CD14-positive monocyte (primary cell): Measurements from ENCODE around the gene AFDN. TPM values are rescaled to one million over a fixed set of nuclear protein-coding genes. Genes with fewer than 3 reads are reported as not detected.

Experiments used
- DNase-seq, 3 donors: peaks; one replicate each; pipeline ENCODE4 v3.0.0-alpha.2; 2011 to 2022
- H2AFZ ChIP-seq: 2 replicates; pipeline ENCODE4 v1.6.0; 2012; ENCODE audit warnings: mild to moderate bottlenecking, low read depth, low read length, inconsistent platforms; ENCODE audit not compliant: insufficient read depth, poor library complexity, severe bottlenecking
- H3K27ac ChIP-seq, 2 donors: 1 replicate in 1 of 2; 2 replicates in 1 of 2; pipeline ENCODE4 v1.5.1; 2012 to 2013; ENCODE audit warnings: low read length in 2 of 2, control low read depth in 1 of 2, inconsistent platforms in 1 of 2, low read depth in 1 of 2, mild to moderate bottlenecking in 1 of 2
- H3K27me3 ChIP-seq, 2 donors: one replicate each; pipeline versions ENCODE4 v1.6.0 to v1.6.1; 2011 to 2013; ENCODE audit warnings: low read length in 2 of 2; ENCODE audit not compliant: control insufficient read depth in 2 of 2, insufficient read depth in 2 of 2
- H3K36me3 ChIP-seq, 2 donors: replicated peaks in 1 of 2; 1 replicate in 1 of 2; 2 replicates in 1 of 2; pipeline versions ENCODE4 v1.5.1 to v1.6.1; 2012 to 2013; ENCODE audit warnings: low read length in 2 of 2, control low read depth in 1 of 2, inconsistent platforms in 1 of 2, mild to moderate bottlenecking in 1 of 2; ENCODE audit not compliant: insufficient read depth in 2 of 2, control insufficient read depth in 1 of 2
- H3K4me1 ChIP-seq, 2 donors: 1 replicate in 1 of 2; 2 replicates in 1 of 2; pipeline versions ENCODE4 v1.5.1 to v1.6.1; 2012 to 2013; ENCODE audit warnings: low read length in 2 of 2, control low read depth in 1 of 2, inconsistent platforms in 1 of 2, mild to moderate bottlenecking in 1 of 2, moderate library complexity in 1 of 2; ENCODE audit not compliant: insufficient read depth in 2 of 2, control insufficient read depth in 1 of 2
- H3K4me2 ChIP-seq: replicated peaks from 2 replicates; pipeline ENCODE3; 2012; ENCODE audit warnings: low read length, moderate library complexity, mild to moderate bottlenecking; ENCODE audit not compliant: poor library complexity, severe bottlenecking; ENCODE audit errors: extremely low read depth
- H3K4me3 ChIP-seq, 3 experiments: fragments of 200-600 bp in 1 of 3; sonication (generic) in 1 of 3; replicated peaks in 1 of 3; 1 replicate in 2 of 3; 2 replicates in 1 of 3; pipeline ENCODE4 v1.5.1; 2011 to 2013; ENCODE audit warnings: low read length in 3 of 3, mild to moderate bottlenecking in 3 of 3, control low read depth in 2 of 3, low read depth in 2 of 3, inconsistent platforms in 1 of 3, moderate library complexity in 1 of 3
- H3K79me2 ChIP-seq: 2 replicates; pipeline ENCODE4 v1.6.0; 2012; ENCODE audit warnings: mild to moderate bottlenecking, control low read depth, inconsistent platforms, low read length, moderate library complexity; ENCODE audit not compliant: insufficient read depth
- H3K9ac ChIP-seq: 2 replicates; pipeline ENCODE4 v1.6.0; 2017; ENCODE audit warnings: low read length, mild to moderate bottlenecking; ENCODE audit not compliant: insufficient read depth, poor library complexity, severe bottlenecking
- H3K9me3 ChIP-seq, 2 donors: replicated peaks in 1 of 2; 1 replicate in 1 of 2; 2 replicates in 1 of 2; pipeline versions ENCODE4 v1.5.1 to v1.6.1; 2012 to 2013; ENCODE audit warnings: low read length in 2 of 2, control low read depth in 1 of 2; ENCODE audit not compliant: control insufficient read depth in 1 of 2, insufficient read depth in 1 of 2
- H4K20me1 ChIP-seq: 2 replicates; pipeline ENCODE4 v1.6.0; 2012; ENCODE audit warnings: mild to moderate bottlenecking, low read length, control low read depth, moderate library complexity; ENCODE audit not compliant: insufficient read depth
- H3K27ac Mint-ChIP-seq, 7 donors: one replicate each; pipeline ENCODE4 v1.8.0; 2020; ENCODE audit warnings: mild to moderate bottlenecking in 7 of 7, mixed read lengths in 7 of 7, moderate library complexity in 6 of 7, inconsistent platforms in 2 of 7
- H3K27me3 Mint-ChIP-seq, 3 donors: one replicate each; pipeline ENCODE4 v1.8.0; 2021 to 2022; ENCODE audit warnings: low read depth in 3 of 3, mild to moderate bottlenecking in 3 of 3, mixed read lengths in 3 of 3, moderate library complexity in 3 of 3, inconsistent platforms in 1 of 3
- H3K36me3 Mint-ChIP-seq, 2 donors: one replicate each; pipeline ENCODE4 v1.8.0; 2020; ENCODE audit warnings: mixed read lengths in 2 of 2, inconsistent platforms in 1 of 2, mild to moderate bottlenecking in 1 of 2
- H3K4me1 Mint-ChIP-seq: one replicate; pipeline ENCODE4 v1.8.0; 2020; ENCODE audit warnings: mild to moderate bottlenecking, mixed read lengths
- H3K4me3 Mint-ChIP-seq, 2 donors: one replicate each; pipeline ENCODE4 v1.8.0; 2020; ENCODE audit warnings: mild to moderate bottlenecking in 2 of 2, mixed read lengths in 2 of 2, moderate library complexity in 1 of 2
- H3K9me3 Mint-ChIP-seq, 7 donors: one replicate each; pipeline ENCODE4 v1.8.0; 2020 to 2022; ENCODE audit warnings: mixed read lengths in 7 of 7, mild to moderate bottlenecking in 6 of 7, moderate library complexity in 6 of 7, inconsistent platforms in 2 of 7
- WGBS: methylation state at CpG from one replicate; pipeline ENCODE4 v1.1.5; 2013; ENCODE audit warnings: missing lambda C conversion rate; ENCODE audit not compliant: insufficient coverage; 5-methylcytosine and 5-hydroxymethylcytosine counted together
- intact Hi-C, 2 donors: fragments of 100-400 bp; cut with micrococcal nuclease; formaldehyde crosslinking; loops; one replicate each; pipeline versions ENCODE4 v1.15.0 to v1.15.1; 2023
- polyA plus RNA-seq, 3 donors: library from polyadenylated mRNA; depleted of rRNA in 1 of 3; unstranded in 2 of 3; stranded (reverse) in 1 of 3; fragments of 300-500 nt in 2 of 3; fragments of >200 nt in 1 of 3; fragmentation: Illumina TruSeq in 2 of 3; gene quantifications; 1 replicate in 2 of 3; 2 replicates in 1 of 3; pipeline ENCODE4 v1.2.3, GENCODE V29; 2012 to 2021
- TF ChIP-seq, protein P1 (sequence below): fragments of 200-600 bp; IDR thresholded peaks from one replicate; pipeline ENCODE4 v1.8.0; 2022; ENCODE audit warnings: antibody characterized with exemption, mild to moderate bottlenecking

The AFDN gene
- polyA plus RNA-seq, 3 donors: 0.03 to 1.5 TPM; not detected in 1

DNA sequence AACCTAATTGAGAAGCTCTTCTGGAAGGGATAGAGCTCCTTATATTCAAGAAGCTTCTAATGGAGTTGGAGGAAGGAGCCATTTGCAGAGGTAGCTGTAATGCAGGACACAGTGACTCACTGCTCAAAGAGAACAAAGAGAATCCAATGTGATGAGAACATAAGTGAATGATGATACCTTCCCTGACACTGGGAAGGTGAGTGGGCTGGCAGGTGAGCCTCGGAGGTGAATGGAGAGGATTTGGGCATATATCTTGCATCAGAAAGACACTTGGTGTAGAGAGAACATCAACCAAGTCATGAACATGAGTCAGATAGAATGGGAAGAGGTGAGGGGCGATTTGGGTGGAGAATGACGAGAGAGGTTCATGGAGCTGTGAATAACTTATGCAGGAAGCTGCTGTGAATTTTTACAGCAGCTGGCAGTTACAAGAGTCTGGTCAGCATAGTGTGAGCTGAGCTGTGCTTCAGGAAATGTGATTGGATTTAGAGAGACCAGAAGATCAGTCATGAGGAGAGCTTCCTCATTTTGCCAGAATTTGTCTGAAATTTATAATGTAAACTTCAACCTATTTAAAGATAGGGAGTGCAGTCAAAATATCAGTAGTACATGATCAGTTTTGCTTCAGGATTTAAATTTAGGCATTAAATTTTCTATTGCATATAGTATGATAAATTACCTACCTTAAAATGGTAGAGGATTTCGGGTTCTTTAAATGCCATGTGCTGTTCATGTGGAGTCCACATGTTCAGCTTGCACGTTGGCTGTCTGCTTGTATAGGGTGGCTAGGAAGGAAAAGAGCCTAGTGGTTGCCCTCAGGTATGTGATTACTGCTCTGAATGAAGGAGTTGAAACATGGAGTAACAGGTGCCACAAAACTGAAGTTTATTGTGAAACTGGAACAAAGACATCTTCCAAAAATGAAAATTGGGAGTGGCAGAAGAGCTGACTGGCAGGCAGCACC is 111.5 kb downstream of the AFDN start:
- Mint-ChIP-seq H3K27me3 (peaks cover 0 to 2% (median 0%) of the 10 kb centered on the region in 3 donors), H3K36me3 (no peaks in the 10 kb centered on the region), H3K4me1 (peaks cover 2% of the 10 kb centered on the region), H3K4me3 (no peak overlapping the region), H3K9me3 (no peaks in the 10 kb centered on the region), H3K27ac (no peak overlapping the region)
- no peak for DNase-seq
- no peak overlapping the region for H2AFZ ChIP-seq
- H3K36me3 ChIP-seq: no peaks in the 10 kb centered on the region
- no peak overlapping the region for H3K27ac ChIP-seq
- 13% methylated on average over 4 of the region's 5 CpGs for WGBS
- H3K79me2 ChIP-seq: no peaks in the 10 kb centered on the region
- H3K4me3 ChIP-seq: no peak overlapping the region
- no peak overlapping the region for H3K9ac ChIP-seq
- H3K27me3 ChIP-seq: no peaks in the 10 kb centered on the region
- TF ChIP-seq, protein P1, sequence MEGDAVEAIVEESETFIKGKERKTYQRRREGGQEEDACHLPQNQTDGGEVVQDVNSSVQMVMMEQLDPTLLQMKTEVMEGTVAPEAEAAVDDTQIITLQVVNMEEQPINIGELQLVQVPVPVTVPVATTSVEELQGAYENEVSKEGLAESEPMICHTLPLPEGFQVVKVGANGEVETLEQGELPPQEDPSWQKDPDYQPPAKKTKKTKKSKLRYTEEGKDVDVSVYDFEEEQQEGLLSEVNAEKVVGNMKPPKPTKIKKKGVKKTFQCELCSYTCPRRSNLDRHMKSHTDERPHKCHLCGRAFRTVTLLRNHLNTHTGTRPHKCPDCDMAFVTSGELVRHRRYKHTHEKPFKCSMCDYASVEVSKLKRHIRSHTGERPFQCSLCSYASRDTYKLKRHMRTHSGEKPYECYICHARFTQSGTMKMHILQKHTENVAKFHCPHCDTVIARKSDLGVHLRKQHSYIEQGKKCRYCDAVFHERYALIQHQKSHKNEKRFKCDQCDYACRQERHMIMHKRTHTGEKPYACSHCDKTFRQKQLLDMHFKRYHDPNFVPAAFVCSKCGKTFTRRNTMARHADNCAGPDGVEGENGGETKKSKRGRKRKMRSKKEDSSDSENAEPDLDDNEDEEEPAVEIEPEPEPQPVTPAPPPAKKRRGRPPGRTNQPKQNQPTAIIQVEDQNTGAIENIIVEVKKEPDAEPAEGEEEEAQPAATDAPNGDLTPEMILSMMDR: no peak
- no peaks in the 10 kb centered on the region for H3K9me3 ChIP-seq
- H4K20me1 ChIP-seq: no peaks in the 10 kb centered on the region
- H3K4me1 ChIP-seq: no peaks in the 10 kb centered on the region
- no peak overlapping the region for H3K4me2 ChIP-seq
- intact Hi-C loops: no loop called here

DNA sequence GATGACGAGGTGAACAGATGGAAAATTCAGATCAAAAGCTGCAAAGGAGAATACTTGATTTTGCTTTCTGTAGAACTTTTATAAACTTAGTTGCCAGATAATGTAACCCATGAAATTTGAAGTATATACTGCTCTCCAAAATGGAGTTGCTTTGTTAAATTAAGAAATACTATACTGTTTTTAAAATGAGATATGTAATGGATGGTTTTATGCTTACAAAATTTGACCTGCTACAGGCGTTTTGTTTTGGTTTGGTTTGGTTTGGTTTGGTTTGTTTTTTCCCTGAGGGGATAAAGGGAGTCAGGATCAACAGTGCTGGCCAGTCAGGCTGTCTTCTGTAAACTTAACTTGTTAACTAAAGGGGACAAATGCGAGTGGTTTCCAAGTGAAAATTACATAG is 115.1 kb downstream of the AFDN start:
- Histone ChIP-seq H2AFZ (no peak overlapping the region), H3K9ac (no peak overlapping the region), H3K4me1 (no peaks in the 10 kb centered on the region), H3K79me2 (no peaks in the 10 kb centered on the region), H3K36me3 (no peaks in the 10 kb centered on the region), H3K27me3 (no peaks in the 10 kb centered on the region), H4K20me1 (no peaks in the 10 kb centered on the region), H3K4me3 (no peak overlapping the region), H3K4me2 (no peak overlapping the region), H3K27ac (no peak overlapping the region), H3K9me3 (no peaks in the 10 kb centered on the region)
- Mint-ChIP-seq H3K36me3 (no peaks in the 10 kb centered on the region), H3K27me3 (peaks cover 0 to 2% (median 1%) of the 10 kb centered on the region in 3 donors), H3K4me3 (no peak overlapping the region), H3K27ac (no peak overlapping the region), H3K4me1 (peaks cover 2% of the 10 kb centered on the region), H3K9me3 (no peaks in the 10 kb centered on the region)
- 43% methylated on average over 1 of the region's 3 CpGs for WGBS
- intact Hi-C loops: no loop called here
- TF ChIP-seq, protein P1: no peak
- no peak for DNase-seq
